ENCODE measurements around the gene GABRB1.

DNA sequence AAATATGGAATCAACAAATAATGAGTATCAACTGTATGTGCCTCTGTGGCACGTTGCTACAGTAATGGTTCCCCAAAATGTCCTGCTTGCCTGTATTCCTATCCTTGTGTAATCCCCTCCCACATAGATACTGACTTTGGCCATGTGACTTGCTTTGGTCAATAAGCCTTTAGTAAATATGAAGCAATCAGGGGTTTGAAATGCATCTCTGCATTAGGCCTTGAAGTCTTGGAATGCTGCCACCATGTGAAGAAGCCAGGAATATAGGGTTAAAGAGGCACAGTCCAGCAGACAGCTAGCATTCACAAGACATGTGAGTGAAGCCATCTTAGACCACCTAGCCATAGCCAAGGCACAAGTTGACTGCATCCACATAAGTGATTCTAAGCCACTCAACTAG, 190.9 kb downstream of the GABRB1 start:
- no peak for TF ChIP-seq POLR2AphosphoS5 (IDR thresholded peaks at IDR 0.05)
- no peak for TF ChIP-seq POLR2A (IDR thresholded peaks at IDR 0.05; ENCODE audit: low read depth)
- TF ChIP-seq, protein P1, sequence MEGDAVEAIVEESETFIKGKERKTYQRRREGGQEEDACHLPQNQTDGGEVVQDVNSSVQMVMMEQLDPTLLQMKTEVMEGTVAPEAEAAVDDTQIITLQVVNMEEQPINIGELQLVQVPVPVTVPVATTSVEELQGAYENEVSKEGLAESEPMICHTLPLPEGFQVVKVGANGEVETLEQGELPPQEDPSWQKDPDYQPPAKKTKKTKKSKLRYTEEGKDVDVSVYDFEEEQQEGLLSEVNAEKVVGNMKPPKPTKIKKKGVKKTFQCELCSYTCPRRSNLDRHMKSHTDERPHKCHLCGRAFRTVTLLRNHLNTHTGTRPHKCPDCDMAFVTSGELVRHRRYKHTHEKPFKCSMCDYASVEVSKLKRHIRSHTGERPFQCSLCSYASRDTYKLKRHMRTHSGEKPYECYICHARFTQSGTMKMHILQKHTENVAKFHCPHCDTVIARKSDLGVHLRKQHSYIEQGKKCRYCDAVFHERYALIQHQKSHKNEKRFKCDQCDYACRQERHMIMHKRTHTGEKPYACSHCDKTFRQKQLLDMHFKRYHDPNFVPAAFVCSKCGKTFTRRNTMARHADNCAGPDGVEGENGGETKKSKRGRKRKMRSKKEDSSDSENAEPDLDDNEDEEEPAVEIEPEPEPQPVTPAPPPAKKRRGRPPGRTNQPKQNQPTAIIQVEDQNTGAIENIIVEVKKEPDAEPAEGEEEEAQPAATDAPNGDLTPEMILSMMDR (IDR thresholded peaks at IDR 0.05), result no peak
- TF ChIP-seq EP300 (IDR thresholded peaks at IDR 0.05), result no peak
